Fibroblast of mammary gland (primary cell): Measurements from ENCODE around the gene PVR.

Experiments
- DNase-seq: peaks from one replicate; pipeline ENCODE4 v3.0.0-alpha.2; 2010; ENCODE audit warnings: low read depth
- H3K4me3 ChIP-seq: 2 replicates; pipeline ENCODE4 v1.5.1; 2011; ENCODE audit warnings: low read depth, mild to moderate bottlenecking, low read length, moderate library complexity; ENCODE audit not compliant: control insufficient read depth
- CTCF ChIP-seq: conservative IDR thresholded peaks from 2 replicates; pipeline ENCODE4 v1.5.1; 2011; ENCODE audit warnings: low read depth, low read length, inconsistent platforms; ENCODE audit not compliant: control insufficient read depth, insufficient read depth

PVR gene

GRCh38 chr19:44649578-44650145 is 6.0 kb downstream of the PVR start:
- no peak for TF ChIP-seq CTCF
- DNase-seq: no peak
- no peak overlapping the region for H3K4me3 ChIP-seq

DNA sequence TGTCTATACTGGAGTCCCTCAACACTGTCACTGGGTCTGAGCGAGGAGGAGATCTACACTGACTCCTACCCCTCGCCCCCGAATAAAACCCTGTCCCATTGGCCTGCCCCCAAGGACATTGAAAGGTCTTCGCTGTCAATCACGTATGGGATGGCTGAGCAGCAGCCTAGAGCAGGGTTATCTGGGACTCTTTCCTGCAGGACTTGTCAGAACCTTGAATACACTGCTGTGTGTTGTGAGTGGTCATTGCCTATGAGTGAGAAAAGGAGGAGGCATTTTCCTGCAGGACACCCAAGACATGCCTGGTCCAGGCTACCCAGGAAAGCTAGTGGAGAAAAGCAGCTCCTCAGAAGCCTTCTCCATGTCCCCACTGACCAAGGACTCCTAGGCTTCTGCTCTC is 9.6 kb downstream of the PVR start:
- no peak overlapping the region for H3K4me3 ChIP-seq
- no peak for TF ChIP-seq CTCF
- DNase-seq: no peak

GRCh38 chr19:44653977-44654774 is 10.5 kb downstream of the PVR start:
- H3K4me3 ChIP-seq: no peak overlapping the region
- TF ChIP-seq CTCF: peak; percentile 26
- DNase-seq: peak; percentile 41

- peak; percentile 72 for DNase-seq
Observed at GRCh38 chr19:44657211-44657921, 13.7 kb downstream of the PVR start.

GRCh38 chr19:44658069-44658733 is 14.5 kb downstream of the PVR start:
- no peak overlapping the region for H3K4me3 ChIP-seq
- TF ChIP-seq CTCF: no peak
- no peak for DNase-seq

More at GRCh38 chr19:44657211-44657921, 13.7 kb downstream of the PVR start:
- TF ChIP-seq CTCF: peak; percentile 78
- no peak overlapping the region for H3K4me3 ChIP-seq

GRCh38 chr19:44660081-44660480 is 16.4 kb downstream of the PVR start:
- H3K4me3 ChIP-seq: no peak overlapping the region
- no peak for DNase-seq
- TF ChIP-seq CTCF: no peak
